ENCODE results near the gene SGMS1.
A peak's percentile ranks its signal among the peaks of the same experiment; 100 is the strongest.

Gene SGMS1

GRCh38 chr10:50419091-50419490, 204.7 kb downstream of the SGMS1 start:
- in situ Hi-C loops (cut with MboI; ENCODE audit: low pct_unique_long_range_greater_than_20kb, low sequenced_read_pairs), result no loop called here

GRCh38 chr10:50417886-50418830, 205.6 kb downstream of the SGMS1 start:
- in situ Hi-C loops (cut with MboI; ENCODE audit: low pct_unique_long_range_greater_than_20kb, low sequenced_read_pairs), result no loop called here
- peak; percentile 69 for DNase-seq

More at GRCh38 chr10:50419091-50419490, 204.7 kb downstream of the SGMS1 start:
- no peak for DNase-seq

- DNase-seq, result peak; percentile 28
- in situ Hi-C loops (cut with MboI; ENCODE audit: low pct_unique_long_range_greater_than_20kb, low sequenced_read_pairs), result no loop called here
Observed at GRCh38 chr10:50417486-50417885, 206.3 kb downstream of the SGMS1 start.

- in situ Hi-C loops (cut with MboI; ENCODE audit: low pct_unique_long_range_greater_than_20kb, low sequenced_read_pairs), result no loop called here
- DNase-seq, result no peak
Observed at GRCh38 chr10:50416881-50417280, 206.9 kb downstream of the SGMS1 start.

GRCh38 chr10:50416181-50416824, 207.5 kb downstream of the SGMS1 start:
- DNase-seq, result no peak
- in situ Hi-C loops (cut with MboI; ENCODE audit: low pct_unique_long_range_greater_than_20kb, low sequenced_read_pairs), result no loop called here

- in situ Hi-C loops (cut with MboI; ENCODE audit: low pct_unique_long_range_greater_than_20kb, low sequenced_read_pairs), result no loop called here
- no peak for DNase-seq
Observed at GRCh38 chr10:50415292-50415691, 208.5 kb downstream of the SGMS1 start.

GRCh38 chr10:50410066-50410811, 213.5 kb downstream of the SGMS1 start:
- in situ Hi-C loops (cut with MboI; ENCODE audit: low pct_unique_long_range_greater_than_20kb, low sequenced_read_pairs), result no loop called here
- no peak for DNase-seq

GRCh38 chr10:50407076-50407801, 216.5 kb downstream of the SGMS1 start:
- in situ Hi-C loops (cut with MboI; ENCODE audit: low pct_unique_long_range_greater_than_20kb, low sequenced_read_pairs), result no loop called here
- no peak for DNase-seq

GRCh38 chr10:50406457-50407070, 217.2 kb downstream of the SGMS1 start:
- in situ Hi-C loops (cut with MboI; ENCODE audit: low pct_unique_long_range_greater_than_20kb, low sequenced_read_pairs), result no loop called here
- DNase-seq, result no peak

- no peak for DNase-seq
- in situ Hi-C loops (cut with MboI; ENCODE audit: low pct_unique_long_range_greater_than_20kb, low sequenced_read_pairs), result no loop called here
Observed at GRCh38 chr10:50405723-50406122, 218.0 kb downstream of the SGMS1 start.

- DNase-seq, result no peak
- in situ Hi-C loops (cut with MboI; ENCODE audit: low pct_unique_long_range_greater_than_20kb, low sequenced_read_pairs), result no loop called here
Observed at GRCh38 chr10:50404021-50404773, 219.6 kb downstream of the SGMS1 start.

GRCh38 chr10:50403074-50403473, 220.7 kb downstream of the SGMS1 start:
- in situ Hi-C loops (cut with MboI; ENCODE audit: low pct_unique_long_range_greater_than_20kb, low sequenced_read_pairs), result no loop called here
- DNase-seq, result no peak

GRCh38 chr10:50402466-50402865, 221.3 kb downstream of the SGMS1 start:
- no peak for DNase-seq
- in situ Hi-C loops (cut with MboI; ENCODE audit: low pct_unique_long_range_greater_than_20kb, low sequenced_read_pairs), result no loop called here

- in situ Hi-C loops (cut with MboI; ENCODE audit: low pct_unique_long_range_greater_than_20kb, low sequenced_read_pairs), result no loop called here
- no peak for DNase-seq
Observed at GRCh38 chr10:50400694-50401093, 223.1 kb downstream of the SGMS1 start.

- no peak for DNase-seq
Observed at GRCh38 chr10:50398823-50399222, 224.9 kb downstream of the SGMS1 start.

GRCh38 chr10:50398381-50398780, 225.4 kb downstream of the SGMS1 start:
- no peak for DNase-seq
- in situ Hi-C loops (cut with MboI; ENCODE audit: low pct_unique_long_range_greater_than_20kb, low sequenced_read_pairs), result no loop called here

More at GRCh38 chr10:50398823-50399222, 224.9 kb downstream of the SGMS1 start:
- in situ Hi-C loops (cut with MboI; ENCODE audit: low pct_unique_long_range_greater_than_20kb, low sequenced_read_pairs), result no loop called here

- DNase-seq, result no peak
- in situ Hi-C loops (cut with MboI; ENCODE audit: low pct_unique_long_range_greater_than_20kb, low sequenced_read_pairs), result no loop called here
Observed at GRCh38 chr10:50397312-50398140, 226.2 kb downstream of the SGMS1 start.
